Activated CD8-positive, alpha-beta memory T cell treated with anti-CD3 and anti-CD28 coated beads, Interleukin-2, amount 10 ng/mL, durations not matched to agents 7 days and 5 days (primary cell): ENCODE data around the gene HINT3. TPM values are rescaled to one million over a fixed set of nuclear protein-coding genes. Genes with fewer than 3 reads are reported as not detected.

Source experiments
- ATAC-seq: fragments of 150-1000 bp; cut with Tn5 transposase; one replicate; pipeline ENCODE4 v1.10.0; 2021; ENCODE audit warnings: moderate library complexity
- CTCF ChIA-PET: fragments of 350-600 bp; sonication (Branson Sonifier 250); formaldehyde crosslinking; loops from one replicate; lab custom pipeline; 2021; ENCODE audit warnings: antibody characterized with exemption; lab: Charles Lee
- DNase-seq: peaks from one replicate; pipeline ENCODE4 v3.0.0-alpha.2; 2020
- H3K27ac Mint-ChIP-seq: one replicate; pipeline ENCODE4 v1.8.0; 2021; ENCODE audit warnings: mild to moderate bottlenecking, mixed read lengths
- H3K27me3 Mint-ChIP-seq: one replicate; pipeline ENCODE4 v1.8.0; 2021; ENCODE audit warnings: mixed read lengths
- H3K36me3 Mint-ChIP-seq: one replicate; pipeline ENCODE4 v1.8.0; 2021; ENCODE audit warnings: mild to moderate bottlenecking, mixed read lengths
- H3K4me1 Mint-ChIP-seq: one replicate; pipeline ENCODE4 v1.8.0; 2021; ENCODE audit warnings: mixed read lengths
- H3K4me3 Mint-ChIP-seq: one replicate; pipeline ENCODE4 v1.8.0; 2021; ENCODE audit warnings: mild to moderate bottlenecking, moderate library complexity, mixed read lengths
- H3K9me3 Mint-ChIP-seq: one replicate; pipeline ENCODE4 v1.8.0; 2022; ENCODE audit warnings: low read depth, mixed read lengths
- total RNA-seq, 2 experiments: library from RNA; stranded (reverse); gene quantifications; one replicate each; pipeline ENCODE4 v1.2.3, GENCODE V29; 2021

The HINT3 gene
- total RNA-seq, 2 experiments from 2014 or later: 8.7 to 9.3 TPM

DNA sequence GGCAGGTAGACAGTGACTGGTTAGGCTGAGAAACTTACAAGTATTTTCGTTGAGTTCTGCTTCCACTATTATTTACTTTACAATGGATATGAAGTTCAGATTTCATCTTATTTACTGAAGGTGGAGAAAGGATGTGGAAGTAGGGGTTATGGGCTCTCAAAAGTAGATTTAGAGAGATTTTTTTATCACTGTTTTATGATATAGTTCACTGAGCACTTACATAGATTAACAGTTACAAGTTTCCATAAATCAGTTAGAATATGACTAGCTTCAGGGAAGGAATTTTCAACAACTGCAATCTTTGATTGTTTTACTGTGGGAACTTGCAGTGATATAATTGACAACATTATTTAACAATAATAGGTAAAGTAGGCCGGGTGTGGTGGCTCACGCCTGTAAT is 22.5 kb downstream of the HINT3 start:
- Mint-ChIP-seq H3K9me3 (no peaks in the 10 kb centered on the region), H3K4me1 (peaks cover 5% of the 10 kb centered on the region), H3K27me3 (no peaks in the 10 kb centered on the region), H3K4me3 (no peak overlapping the region), H3K27ac (no peak overlapping the region), H3K36me3 (no peaks in the 10 kb centered on the region)
- no peak for DNase-seq
- CTCF ChIA-PET: interaction anchor here (1.5 kb wide), 1 partner anchor 198 kb away, joined by 3 read pairs; no protein-coding TSS in a partner anchor
- no peak for ATAC-seq

DNA sequence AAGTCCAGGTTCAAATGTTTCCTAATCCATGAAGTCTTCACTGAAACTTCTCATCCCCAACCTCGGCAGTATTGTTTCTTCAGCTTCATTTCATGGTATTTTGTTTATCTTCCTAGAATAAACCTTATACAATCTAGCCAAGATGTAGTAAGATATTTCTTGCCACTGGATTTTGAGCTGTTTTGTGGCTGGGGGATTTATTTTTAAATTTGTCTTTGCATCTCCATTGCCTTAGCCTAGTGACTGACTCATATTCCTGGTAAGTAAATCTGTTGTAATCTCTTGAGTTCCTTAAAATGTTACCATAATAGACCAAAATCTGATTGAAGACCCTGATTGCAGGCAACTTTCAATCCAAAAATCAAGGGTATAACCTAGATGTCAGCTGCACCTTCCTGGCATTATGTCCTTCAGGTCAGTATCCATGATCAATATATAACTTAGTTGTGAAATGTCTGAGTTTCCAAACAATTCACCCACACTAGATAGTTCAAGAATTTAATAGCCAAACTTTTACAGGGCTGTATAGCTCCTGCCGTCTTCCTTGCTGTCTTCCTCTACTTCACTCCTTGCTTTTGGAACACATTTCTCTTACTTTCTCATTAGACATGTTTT is 25.1 kb downstream of the HINT3 start:
- H3K9me3 Mint-ChIP-seq: no peaks in the 10 kb centered on the region
- DNase-seq: no peak
- no peak overlapping the region for H3K4me3 Mint-ChIP-seq
- no peaks in the 10 kb centered on the region for H3K27me3 Mint-ChIP-seq
- peaks cover 5% of the 10 kb centered on the region for H3K4me1 Mint-ChIP-seq
- H3K27ac Mint-ChIP-seq: no peak overlapping the region
- CTCF ChIA-PET: interaction anchor here (0.8 to 2.3 kb wide), 4 partner anchors 10 to 671 kb away, joined by 3 to 9 read pairs (median 4); partner anchors contain the start of gene HINT3
- H3K36me3 Mint-ChIP-seq: no peaks in the 10 kb centered on the region
- ATAC-seq: no peak

DNA sequence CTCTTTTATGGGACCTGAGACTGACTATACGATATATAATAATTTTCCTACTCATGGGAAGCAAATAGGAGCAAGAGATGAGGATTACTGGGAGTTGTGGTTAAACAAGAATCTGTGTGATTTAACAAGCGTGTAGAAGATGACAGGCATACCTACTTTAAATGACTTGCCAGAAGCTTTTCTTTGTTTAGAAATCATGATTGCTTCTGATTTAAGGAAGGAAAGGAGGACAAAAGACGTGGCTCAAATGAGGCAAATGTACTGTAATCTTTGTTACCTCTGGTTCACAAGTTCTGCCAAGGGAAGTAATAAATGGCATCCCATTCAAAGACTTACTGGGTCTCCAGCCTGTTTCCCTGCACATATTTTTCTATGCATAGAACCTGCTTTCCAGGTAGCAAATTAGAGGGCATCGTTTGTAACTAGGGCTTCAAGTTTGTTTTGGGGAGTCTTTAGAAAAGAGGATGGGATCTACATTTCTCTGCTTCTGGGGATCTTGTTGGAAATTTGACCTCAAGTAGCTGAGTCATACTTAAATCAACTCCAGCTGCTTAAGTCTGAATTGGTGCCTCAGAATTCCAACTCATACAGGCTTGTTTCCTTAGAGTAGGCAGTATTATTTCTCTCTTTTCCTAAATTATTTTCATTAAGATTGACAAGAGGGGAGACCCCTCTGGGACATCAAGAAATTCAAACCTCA is 26.8 kb downstream of the HINT3 start:
- no peak overlapping the region for H3K27ac Mint-ChIP-seq
- CTCF ChIA-PET: interaction anchor here (1.1 kb wide), 1 partner anchor 193 kb away, joined by 4 read pairs; no protein-coding TSS in a partner anchor
- DNase-seq (no peak), ATAC-seq (no peak)
- H3K36me3 Mint-ChIP-seq: no peaks in the 10 kb centered on the region
- H3K4me3 Mint-ChIP-seq: no peak overlapping the region
- no peaks in the 10 kb centered on the region for H3K9me3 Mint-ChIP-seq
- H3K27me3 Mint-ChIP-seq: no peaks in the 10 kb centered on the region
- H3K4me1 Mint-ChIP-seq: peaks cover 5% of the 10 kb centered on the region

DNA sequence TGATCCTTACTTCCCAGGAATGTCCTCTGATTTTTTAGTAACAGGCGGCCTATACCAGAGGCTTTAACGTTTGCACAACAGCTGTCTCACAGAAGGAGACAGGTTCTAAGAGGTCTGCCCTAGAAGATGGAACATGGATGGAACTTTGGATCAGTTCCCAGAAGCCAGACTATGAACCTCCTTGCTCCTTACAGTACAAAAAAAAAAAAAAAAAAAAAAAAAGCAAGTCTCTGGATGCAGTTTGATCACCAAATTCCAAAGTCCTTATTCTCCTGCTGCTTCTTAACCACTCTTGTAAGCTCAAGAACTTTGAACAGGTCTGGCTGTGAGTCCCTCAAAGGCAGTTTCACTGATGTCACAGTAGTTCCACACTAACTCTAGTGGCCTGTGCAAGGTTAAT is 27.7 kb downstream of the HINT3 start:
- CTCF ChIA-PET: interaction anchor here (1.1 to 5.5 kb wide), 2 partner anchors 28 to 194 kb away, joined by 4 to 29 read pairs; partner anchors contain the start of gene HINT3
- Mint-ChIP-seq H3K4me1 (peaks cover 6% of the 10 kb centered on the region), H3K9me3 (no peaks in the 10 kb centered on the region), H3K27ac (no peak overlapping the region), H3K4me3 (no peak overlapping the region), H3K36me3 (no peaks in the 10 kb centered on the region), H3K27me3 (no peaks in the 10 kb centered on the region)
- DNase-seq (no peak), ATAC-seq (no peak)

DNA sequence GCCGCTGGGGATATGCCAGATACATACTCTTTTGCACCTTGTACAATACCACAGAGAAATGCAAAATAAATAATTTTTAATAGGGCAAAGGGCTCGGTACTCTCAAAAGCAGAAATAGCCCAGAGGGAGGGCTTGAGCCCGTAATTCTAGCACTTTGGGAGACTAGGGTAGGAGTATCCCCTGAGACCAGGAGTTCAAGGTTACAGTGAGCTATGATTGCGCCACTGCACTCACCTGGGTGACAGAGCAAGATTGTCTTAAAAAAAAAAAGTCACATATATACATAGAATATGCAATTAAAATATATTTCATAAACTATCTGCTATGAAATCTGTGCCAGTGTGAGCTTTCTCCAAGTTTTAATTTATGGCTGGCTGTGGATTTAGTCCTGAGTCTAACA is 29.0 kb downstream of the HINT3 start:
- H3K36me3 Mint-ChIP-seq: no peaks in the 10 kb centered on the region
- ATAC-seq (no peak), DNase-seq (no peak)
- H3K27me3 Mint-ChIP-seq: no peaks in the 10 kb centered on the region
- H3K4me1 Mint-ChIP-seq: peaks cover 15% of the 10 kb centered on the region
- CTCF ChIA-PET: interaction anchor here (0.5 to 5.5 kb wide), 12 partner anchors 9 to 206 kb away, joined by 3 to 29 read pairs (median 6); partner anchors contain the start of genes HINT3 and NCOA7
- no peak overlapping the region for H3K27ac Mint-ChIP-seq
- H3K9me3 Mint-ChIP-seq: no peaks in the 10 kb centered on the region
- peak overlapping the region; percentile 38 for H3K4me3 Mint-ChIP-seq

DNA sequence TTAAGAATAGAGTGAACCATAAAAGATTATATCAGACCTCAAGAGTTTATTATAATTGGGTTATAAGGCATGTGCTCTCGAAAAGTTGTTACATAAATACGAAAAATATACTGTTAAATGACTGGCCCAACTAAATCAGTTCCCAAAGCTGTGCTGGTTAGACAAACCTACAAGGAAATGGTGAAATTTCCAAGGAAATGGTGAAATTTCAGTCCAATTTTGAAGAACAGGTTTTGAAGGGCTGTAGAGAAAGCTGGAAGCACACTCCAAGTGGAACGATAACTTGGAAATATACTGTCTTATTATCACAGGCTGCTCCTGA is 29.4 kb downstream of the HINT3 start:
- Mint-ChIP-seq H3K4me1 (peaks cover 17% of the 10 kb centered on the region), H3K36me3 (no peaks in the 10 kb centered on the region), H3K4me3 (no peak overlapping the region), H3K27me3 (no peaks in the 10 kb centered on the region), H3K27ac (no peak overlapping the region), H3K9me3 (no peaks in the 10 kb centered on the region)
- no peak for DNase-seq
- ATAC-seq: no peak
- CTCF ChIA-PET: interaction anchor here (0.9 to 5.5 kb wide), 17 partner anchors 9 to 685 kb away, joined by 3 to 29 read pairs (median 4); partner anchors contain the start of genes HDDC2, HINT3 and NCOA7

DNA sequence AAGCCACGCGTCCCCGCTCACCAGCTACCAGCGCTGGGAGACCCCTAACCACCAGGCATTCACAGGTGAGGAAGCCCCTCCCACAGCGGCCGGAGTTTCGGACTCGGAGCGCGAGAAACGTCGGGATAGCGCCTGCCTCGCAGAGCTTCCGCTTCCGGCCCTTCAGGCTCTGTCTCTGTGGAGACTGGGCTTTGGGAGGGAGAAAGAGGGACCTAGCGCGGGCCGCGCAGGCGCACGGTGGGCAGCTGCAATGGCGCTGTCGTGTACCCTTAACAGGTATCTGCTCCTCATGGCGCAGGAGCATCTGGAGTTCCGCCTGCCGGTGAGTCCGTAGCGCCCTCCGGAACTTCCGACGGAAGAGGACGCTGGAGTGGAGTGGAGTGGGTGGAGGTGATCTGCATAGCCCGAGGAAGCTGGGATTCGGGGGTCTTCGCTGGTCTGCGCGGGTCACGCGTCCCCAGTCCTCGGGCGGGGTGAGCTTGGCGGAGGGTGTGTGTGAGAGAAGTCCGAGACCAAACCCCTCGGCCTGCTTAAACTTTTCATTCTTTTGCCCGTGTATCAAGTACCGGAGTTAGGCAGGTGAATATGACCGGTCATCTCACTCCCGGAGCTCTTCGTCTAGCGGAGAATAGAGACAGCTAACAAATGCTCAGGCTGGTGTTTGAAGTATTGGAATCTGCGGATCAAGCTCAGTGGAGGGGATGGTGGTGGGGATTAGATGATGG is 29.9 kb downstream of the HINT3 start, which contains the start of gene TRMT11:
TRMT11 (plus strand) TSS at position 240 of the 725 bp plus-strand sequence; CDS start at position 251, 11 bp downstream.
- CTCF ChIA-PET: interaction anchor here (0.7 to 5.5 kb wide), 22 partner anchors 9 to 685 kb away, joined by 3 to 29 read pairs (median 4); partner anchors contain the start of genes HDDC2, HINT3 and NCOA7

DNA sequence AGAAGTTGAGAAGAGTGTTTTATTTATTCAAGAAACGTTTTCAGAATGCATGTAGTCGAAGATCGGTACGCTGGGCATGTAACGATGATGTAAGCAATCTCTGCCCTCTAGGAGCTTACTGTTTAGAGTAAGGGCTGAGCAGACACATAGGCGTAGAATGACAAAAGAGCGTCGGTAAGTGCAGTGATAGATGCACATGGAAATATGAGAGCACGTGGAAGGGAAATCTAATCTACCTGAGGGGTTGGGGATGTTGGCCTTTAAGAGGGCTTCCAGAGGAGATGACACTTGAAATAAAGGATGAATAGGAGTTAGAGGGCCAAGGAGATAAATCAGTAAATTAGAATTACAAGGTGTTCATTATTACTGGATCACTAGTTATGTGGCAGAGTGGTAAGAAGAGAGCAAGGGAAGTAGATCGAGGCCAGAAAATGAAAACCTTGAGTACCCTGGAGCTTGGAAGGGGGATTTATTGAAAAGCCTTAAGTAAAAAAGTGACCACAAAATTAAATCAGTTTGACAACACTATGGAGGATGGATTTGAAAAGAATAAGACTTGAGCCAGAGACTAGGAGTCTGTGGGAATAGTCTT is 30.6 kb downstream of the HINT3 start:
- Mint-ChIP-seq H3K4me3 (no peak overlapping the region), H3K36me3 (no peaks in the 10 kb centered on the region), H3K4me1 (peaks cover 23% of the 10 kb centered on the region), H3K27me3 (no peaks in the 10 kb centered on the region), H3K27ac (no peak overlapping the region), H3K9me3 (no peaks in the 10 kb centered on the region)
- DNase-seq (no peak), ATAC-seq (peak; percentile 17)
- CTCF ChIA-PET: interaction anchor here (0.7 to 5.5 kb wide), 20 partner anchors 8 to 686 kb away, joined by 3 to 29 read pairs (median 4); partner anchors contain the start of genes HDDC2, HINT3 and NCOA7

More for the DNA sequence above, 29.9 kb downstream of the HINT3 start, which contains the start of gene TRMT11:
- DNase-seq (peak; percentile 87), ATAC-seq (peak; percentile 99)
- Mint-ChIP-seq H3K36me3 (no peaks in the 10 kb centered on the region), H3K9me3 (no peaks in the 10 kb centered on the region), H3K27ac (no peak within 1 kb of the TSS), H3K27me3 (no peaks in the 10 kb centered on the region), H3K4me1 (peaks cover 18% of the 10 kb centered on the region), H3K4me3 (peak within 1 kb of the TSS; percentile 38)

DNA sequence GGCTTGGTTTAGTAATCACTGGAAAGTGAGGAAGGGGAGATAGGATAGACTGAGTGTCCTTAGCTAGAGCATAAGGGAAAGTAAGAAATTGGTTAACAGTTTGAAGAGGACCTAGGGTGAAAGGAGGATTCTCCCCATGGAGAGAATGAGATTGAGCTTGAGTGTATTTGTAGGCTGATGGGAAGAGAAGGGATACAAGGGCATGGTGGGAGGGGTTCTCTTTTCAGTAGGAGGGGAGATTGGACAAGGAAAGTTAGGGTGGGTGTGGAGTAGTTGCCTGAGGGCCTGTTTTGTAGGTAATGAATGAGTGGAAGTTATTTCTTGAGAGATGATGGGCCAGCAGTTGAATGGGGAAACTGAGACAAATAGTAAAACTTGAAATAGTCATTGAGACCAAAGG is 31.7 kb downstream of the HINT3 start:
- no peak for ATAC-seq
- Mint-ChIP-seq H3K27me3 (no peaks in the 10 kb centered on the region), H3K9me3 (no peaks in the 10 kb centered on the region), H3K36me3 (no peaks in the 10 kb centered on the region), H3K4me3 (no peak overlapping the region), H3K27ac (no peak overlapping the region), H3K4me1 (peaks cover 32% of the 10 kb centered on the region)
- DNase-seq: no peak
- CTCF ChIA-PET: interaction anchor here (1.1 to 5.5 kb wide), 2 partner anchors 13 to 32 kb away, joined by 3 to 29 read pairs; partner anchors contain the start of gene HINT3

DNA sequence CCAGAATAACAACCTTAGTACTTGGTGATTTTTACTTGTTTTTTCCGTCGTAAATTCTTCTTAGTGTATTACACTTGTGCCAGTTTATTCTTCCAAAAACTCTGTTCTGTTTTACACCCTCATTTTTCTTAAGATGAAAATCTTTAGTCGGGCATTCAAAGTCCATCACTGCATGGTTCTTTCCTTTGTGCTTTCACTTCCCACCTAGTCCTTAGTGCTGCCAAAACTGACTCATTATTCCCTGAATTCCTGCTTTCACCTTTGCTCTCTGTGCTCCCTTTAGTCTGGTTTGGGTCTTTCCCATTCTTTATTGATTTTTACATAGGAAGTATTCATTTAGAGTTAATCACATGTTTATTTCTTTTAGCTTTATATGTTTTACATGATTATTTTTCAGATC is 33.1 kb downstream of the HINT3 start:
- Mint-ChIP-seq H3K4me1 (peaks cover 32% of the 10 kb centered on the region), H3K9me3 (no peaks in the 10 kb centered on the region), H3K27ac (no peak overlapping the region), H3K27me3 (no peaks in the 10 kb centered on the region), H3K36me3 (no peaks in the 10 kb centered on the region), H3K4me3 (no peak overlapping the region)
- CTCF ChIA-PET: interaction anchor here (1.5 kb wide), 1 partner anchor 154 kb away, joined by 3 read pairs; no protein-coding TSS in a partner anchor
- ATAC-seq (no peak), DNase-seq (no peak)

DNA sequence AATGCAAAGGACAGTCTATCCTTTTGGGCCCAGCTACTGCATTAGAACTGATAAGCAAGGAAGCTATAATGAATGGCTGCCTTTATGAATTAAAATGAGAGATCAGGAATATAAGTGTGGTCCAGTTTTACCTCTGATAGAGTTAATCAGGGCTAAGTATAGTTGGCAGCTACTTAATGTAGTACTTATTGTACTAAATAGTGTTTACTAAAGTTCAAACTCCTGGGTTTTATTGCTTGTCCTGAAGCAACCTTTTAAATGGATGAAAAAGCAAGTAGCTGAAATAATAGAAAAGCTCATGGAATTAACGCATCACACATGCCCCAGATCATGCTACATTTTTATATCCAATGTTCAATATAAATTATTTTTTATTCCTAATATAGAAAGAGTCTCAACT is 35.1 kb downstream of the HINT3 start:
- Mint-ChIP-seq H3K36me3 (peaks cover 2% of the 10 kb centered on the region), H3K4me1 (peaks cover 36% of the 10 kb centered on the region), H3K9me3 (no peaks in the 10 kb centered on the region), H3K27ac (no peak overlapping the region), H3K4me3 (no peak overlapping the region), H3K27me3 (no peaks in the 10 kb centered on the region)
- no peak for DNase-seq
- ATAC-seq: no peak
- CTCF ChIA-PET: interaction anchor here (0.6 to 1.5 kb wide), 5 partner anchors 9 to 162 kb away, joined by 3 to 5 read pairs (median 3); no protein-coding TSS in a partner anchor

DNA sequence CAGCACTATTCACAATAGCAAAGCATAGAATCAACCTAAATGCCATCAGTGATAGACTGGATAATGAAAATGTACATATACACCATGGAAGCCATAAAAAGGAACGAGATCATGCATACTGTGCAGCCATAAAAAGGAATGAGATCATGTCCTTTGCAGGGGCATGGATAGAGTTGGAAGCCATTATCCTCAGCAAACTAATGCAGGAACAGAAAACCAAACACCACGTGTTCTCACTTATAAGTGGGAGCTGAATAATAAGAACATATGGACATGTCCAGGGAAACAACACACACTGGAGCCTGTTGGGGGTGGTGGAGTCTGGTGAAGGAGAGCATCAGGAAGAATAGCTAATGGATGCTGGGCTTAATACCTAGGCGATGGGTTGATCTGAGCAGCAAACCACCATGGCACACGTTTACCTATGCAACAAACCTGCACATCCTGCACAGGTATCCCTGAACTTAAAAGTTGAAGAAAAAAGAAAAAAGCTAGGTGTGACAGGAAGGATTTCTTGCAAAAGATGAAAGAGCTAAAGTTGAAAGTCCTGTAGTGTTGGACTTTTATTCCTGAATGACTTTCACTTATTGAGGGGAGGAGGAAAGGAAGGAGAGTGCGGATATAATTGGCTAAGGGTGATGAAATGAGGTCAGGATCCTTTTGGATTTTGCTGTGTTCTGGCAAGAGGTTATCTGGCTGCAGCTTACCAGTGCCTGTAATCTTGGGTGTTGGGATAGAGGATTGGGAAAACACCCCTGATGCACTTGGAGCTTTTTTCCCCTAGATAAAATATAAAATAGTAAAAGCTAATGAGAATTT is 38.3 kb downstream of the HINT3 start:
- Mint-ChIP-seq H3K36me3 (peaks cover 11% of the 10 kb centered on the region), H3K4me3 (no peak overlapping the region), H3K27ac (no peak overlapping the region), H3K27me3 (no peaks in the 10 kb centered on the region), H3K4me1 (peaks cover 29% of the 10 kb centered on the region), H3K9me3 (no peaks in the 10 kb centered on the region)
- CTCF ChIA-PET: interaction anchor here (0.7 to 2.8 kb wide), 10 partner anchors 8 to 427 kb away, joined by 3 to 22 read pairs (median 5); partner anchors contain the start of genes CENPW, HINT3, NCOA7 and TRMT11
- ATAC-seq (no peak), DNase-seq (no peak)
